ENCODE results near the gene BUB3.

BUB3 gene, protein sequence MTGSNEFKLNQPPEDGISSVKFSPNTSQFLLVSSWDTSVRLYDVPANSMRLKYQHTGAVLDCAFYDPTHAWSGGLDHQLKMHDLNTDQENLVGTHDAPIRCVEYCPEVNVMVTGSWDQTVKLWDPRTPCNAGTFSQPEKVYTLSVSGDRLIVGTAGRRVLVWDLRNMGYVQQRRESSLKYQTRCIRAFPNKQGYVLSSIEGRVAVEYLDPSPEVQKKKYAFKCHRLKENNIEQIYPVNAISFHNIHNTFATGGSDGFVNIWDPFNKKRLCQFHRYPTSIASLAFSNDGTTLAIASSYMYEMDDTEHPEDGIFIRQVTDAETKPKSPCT

DNA sequence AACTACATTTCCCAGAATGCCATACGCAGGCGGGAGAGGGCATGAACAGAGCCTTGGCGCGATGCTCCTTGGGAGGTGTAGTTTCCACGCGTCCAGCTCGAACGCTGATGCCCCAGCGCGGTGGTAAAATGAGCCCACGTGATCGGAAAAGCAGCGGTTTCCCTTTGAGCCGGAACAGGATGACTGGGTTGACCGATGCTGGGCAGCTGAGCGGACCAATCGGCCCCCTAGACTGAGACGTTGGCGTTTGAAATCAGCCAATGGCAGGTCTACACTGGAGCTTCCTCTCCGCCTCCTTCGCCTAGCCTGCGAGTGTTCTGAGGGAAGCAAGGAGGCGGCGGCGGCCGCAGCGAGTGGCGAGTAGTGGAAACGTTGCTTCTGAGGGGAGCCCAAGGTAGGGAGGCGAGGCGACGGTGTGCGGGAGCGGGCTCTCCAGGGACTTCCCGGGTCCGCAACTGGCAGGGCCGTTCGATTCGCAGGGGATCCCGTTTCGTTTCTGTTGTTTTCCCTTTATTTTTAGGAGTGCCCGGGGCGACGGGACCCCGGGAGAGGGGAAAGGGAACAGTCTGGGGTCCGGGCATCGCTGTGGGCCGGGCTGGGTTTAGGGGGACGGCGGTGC, at the start of gene BUB3:
BUB3 (plus strand) TSS at position 311 of the 619 bp plus-strand sequence. CDS start 516 bp downstream, outside the sequence.
- peak; percentile 98 for DNase-seq (ENCODE audit: low spot score)

DNA sequence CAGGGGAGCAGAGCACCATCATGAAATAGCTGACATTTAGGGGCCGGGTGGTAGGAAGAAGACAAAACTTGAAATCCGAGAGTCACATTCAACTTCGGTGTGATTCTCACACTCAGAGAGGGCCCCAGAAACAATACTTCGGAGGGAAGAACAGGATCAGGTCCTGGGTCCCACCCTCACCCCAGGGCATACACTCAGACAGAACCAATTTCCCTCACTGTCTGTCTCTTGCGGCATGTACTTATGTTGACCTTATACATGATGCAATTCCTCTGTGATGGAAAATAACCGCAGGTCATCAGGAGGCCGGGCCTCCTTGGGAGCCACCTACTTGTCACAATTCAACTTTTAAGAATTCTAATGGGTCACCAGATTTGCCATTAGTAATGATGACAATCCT, 44.7 kb upstream of the BUB3 start:
- no peak for DNase-seq (ENCODE audit: low spot score)

DNA sequence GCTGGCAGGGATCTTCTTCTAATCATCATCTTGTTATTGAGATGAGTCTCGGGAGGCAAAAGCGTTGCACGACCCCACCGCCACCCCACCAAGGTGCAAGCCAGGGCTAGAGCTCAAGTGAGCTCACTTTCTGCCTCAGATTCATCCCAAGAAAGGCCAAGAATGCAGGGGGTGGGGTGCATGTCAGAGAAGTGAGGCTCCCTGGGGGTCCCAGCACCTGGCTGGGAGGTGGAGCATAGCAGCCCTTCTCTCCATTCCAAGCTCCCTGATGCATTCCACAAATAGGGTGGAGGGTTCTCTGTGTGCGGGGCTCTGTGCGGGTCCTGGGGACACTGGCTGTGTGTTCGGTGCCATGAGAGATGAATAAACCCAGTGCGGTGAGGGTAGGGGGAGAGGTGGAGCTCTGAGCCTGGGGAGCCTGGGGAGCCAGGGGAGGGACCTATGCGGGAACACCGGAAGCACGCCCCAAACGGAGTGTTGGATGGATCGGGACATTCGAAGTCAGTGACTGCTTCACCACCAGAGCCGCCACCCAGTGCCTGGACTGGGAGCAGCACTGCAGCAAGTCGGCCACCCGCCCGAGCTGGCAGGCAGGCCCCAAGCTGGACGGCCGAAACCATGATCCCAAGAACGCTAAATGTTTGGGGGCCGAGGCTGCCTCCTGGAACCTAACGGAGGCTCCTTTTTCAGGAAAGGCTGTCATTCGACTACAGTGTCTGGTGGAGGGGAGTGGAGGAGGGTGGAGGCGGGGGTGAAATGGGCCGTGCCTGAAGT, 36.4 kb upstream of the BUB3 start:
- no peak for DNase-seq (ENCODE audit: low spot score)

DNA sequence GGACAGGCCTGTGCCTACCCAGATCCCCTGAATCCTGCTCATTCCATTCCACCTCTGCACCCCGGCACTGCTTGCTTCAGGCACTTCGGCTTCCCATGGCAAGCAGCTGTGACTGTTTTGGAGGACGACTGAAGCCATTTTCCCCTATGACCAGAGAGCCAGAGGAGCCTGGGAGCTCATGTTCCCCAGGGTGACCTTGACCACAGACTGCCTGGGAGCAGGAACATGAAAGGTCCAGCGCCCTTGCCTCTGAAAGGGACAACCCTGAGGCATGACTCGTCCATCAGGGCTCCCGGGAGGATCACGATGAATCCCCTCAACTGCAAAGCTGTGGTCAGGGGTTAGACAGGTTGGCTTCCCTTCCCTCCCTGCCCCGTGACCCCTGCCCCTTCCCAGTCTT, 35.1 kb upstream of the BUB3 start:
- no peak for DNase-seq (ENCODE audit: low spot score)

DNA sequence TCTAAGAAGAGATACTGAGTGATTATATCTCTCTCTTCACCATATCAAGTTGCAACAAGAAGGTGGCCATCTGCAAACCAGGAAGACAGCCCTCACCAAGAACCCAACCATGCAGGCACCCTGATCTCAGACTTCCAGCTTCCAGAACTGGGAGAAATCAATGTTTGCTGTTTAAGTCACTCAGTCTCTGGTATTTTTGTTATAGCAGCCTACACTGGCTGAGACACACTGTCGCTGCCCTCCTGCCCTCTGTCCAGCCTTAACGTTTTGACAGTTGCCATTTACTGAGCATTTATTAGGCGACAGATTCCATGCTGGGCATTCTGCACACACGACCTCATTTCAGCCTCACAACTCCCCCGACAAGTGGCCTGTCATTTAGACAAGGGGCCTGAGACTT, 28.0 kb upstream of the BUB3 start:
- DNase-seq (ENCODE audit: low spot score), result no peak

DNA sequence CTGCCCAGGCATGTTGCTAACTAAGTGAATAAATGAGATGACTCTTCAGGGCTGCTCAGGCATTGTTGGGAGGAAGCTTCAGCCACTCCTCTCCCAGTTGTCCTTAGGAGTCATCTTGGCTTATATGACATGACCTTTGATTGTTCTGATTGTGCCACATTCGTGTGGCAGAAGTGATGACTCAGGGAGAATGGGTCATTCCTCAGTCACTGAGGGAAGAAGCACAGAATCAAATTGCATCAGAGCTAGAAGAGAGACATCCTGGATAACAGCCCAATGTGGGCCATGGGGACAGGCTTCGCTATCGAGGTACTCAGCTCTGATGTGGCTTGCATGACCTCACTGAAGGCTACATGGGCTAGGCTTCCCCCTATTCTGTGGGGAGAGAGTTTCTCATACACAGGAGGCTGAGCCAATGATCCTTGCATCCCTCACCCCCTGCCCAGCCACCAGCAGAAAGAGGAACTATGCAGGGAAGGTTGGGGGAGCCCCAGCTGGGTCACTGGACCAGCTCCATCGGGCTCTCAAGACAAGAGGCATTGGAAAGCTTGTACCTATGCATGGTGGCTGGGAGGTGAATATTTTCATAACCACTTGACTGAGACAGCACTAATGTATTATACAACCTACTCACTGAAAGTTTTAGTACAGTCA, 24.5 kb upstream of the BUB3 start:
- DNase-seq (ENCODE audit: low spot score), result no peak

DNA sequence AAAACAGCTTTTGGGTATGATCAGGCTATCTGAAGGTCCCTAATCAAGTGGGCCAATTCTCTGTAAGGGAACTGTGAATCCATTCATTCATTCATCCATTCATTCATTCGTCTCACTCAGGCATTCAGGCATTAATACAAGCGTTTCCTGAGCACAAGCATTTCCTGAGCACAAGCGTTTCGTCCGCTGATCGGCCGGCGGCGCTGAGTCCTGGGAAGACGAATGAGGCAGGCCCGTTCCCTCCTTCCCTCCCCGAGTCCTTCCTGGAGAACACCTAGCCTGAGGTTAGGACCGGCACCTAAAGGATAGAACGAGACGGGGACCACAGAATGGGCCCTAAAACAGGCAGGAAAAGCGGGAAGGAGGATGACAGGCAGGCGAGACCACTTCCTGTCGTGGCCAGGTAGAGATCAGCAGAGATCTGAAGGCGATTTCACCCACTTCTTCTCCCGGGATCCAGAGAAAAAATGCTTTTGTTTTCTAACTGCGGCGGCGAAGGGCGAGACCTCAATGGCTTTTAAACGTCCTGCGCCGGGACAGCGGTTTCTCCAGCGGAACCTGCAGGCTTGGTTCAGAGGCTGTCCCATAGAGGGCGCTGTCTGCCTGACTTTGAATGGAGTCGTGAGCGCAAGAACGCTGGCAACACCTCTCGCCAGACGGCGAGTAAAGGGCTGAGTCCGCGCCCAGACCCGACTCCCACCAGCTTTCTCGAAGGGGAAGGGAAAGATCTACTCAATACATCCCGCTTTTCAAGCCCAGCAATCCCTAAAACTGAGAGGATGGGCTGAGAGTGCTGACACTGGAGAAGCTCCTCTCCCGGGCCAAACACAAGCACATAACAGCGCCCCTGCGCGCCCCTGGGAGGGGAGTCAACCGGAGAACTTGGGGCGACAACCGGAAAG, 21.4 kb upstream of the BUB3 start:
- DNase-seq (ENCODE audit: low spot score), result peak; percentile 67

DNA sequence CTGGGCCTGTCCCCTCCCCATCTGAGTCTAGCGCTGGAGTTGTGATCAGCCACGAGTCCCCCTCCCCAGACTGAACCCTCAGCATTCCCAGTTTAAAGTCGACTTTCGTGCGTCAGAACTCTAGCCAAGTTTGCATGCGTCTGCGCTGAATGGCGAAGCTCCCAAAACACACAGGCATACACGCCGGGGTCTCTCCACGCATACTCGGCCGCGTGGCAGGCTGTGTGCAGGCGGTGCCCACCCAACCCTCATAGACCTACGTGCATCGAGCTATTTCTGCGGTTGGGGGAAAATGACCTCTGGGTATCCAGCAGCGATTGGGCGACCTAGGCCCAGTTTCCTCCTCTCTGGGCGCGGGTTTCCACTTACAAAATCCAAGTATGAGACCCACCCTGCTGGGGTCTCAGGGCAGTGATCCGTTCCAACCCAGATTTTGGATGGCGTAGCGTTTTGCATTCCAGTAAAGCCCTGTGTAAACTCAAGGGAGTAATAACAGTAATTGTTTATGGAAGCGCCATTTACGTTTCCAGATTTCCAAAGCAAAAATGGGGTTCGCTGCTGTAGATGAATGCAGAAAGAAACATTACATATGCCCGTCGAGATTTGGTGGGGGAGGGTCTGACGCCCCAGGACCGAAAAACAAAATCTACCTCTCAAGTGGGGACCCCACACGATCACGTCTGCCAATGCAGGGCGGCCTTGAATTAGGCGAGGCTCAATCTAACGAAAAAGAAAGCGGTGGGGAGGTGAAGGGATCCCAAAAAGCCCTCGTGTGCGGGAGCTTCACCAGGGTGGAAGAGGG, 20.5 kb upstream of the BUB3 start:
- DNase-seq (ENCODE audit: low spot score), result no peak

DNA sequence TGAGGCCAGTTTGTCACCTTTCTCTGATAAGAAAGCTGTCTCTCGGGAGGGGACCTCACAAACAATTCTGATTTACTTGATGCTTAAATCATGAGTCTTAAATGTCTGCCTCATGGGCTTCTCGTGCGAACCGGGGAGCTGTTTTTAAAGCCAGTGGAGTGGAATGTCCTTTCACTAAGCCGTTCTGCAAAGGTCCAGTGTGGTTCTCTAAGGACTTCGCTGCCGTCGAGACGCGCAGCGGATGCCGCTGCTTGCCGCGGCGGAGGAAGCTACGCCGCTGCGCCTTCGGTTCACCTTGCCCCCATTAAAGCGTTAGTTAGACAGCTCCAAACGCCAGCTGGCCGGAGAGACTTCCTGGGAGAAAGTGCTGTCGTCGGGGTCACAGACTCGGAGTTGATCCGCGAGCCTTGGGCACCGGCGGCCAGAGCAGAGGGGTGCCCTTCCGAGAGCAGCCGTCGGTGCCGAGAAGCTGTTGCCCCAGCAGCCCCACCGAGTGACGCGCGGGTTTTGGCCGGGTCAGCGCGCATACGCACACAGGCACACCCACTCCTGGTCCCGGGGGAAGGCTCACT, 19.8 kb upstream of the BUB3 start:
- DNase-seq (ENCODE audit: low spot score), result no peak

DNA sequence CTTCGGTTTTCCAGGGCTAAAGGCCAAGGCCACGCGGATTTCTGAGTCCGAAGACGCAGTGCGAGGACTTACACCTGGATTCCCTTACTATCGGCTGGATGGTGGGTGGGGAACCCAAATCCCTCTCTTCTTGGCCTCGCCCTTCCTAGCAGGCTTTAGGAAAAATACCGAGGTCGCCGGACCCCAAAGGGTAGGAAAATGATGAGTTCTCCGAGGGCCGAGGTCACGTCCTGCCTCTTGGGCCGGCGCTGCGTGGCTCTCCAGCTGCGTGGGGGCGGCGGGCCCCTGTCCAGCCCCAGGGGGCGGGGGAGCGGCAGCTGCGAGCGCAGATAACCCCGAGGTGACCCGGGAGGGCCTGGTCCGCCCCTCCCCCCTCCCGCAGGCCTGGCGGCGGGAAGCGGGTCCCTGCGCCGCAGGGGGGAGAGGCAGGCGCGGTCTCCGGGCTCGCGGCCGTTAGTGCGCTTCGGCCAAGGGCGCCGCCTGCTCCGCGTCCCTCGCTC, 19.2 kb upstream of the BUB3 start:
- DNase-seq (ENCODE audit: low spot score), result no peak

DNA sequence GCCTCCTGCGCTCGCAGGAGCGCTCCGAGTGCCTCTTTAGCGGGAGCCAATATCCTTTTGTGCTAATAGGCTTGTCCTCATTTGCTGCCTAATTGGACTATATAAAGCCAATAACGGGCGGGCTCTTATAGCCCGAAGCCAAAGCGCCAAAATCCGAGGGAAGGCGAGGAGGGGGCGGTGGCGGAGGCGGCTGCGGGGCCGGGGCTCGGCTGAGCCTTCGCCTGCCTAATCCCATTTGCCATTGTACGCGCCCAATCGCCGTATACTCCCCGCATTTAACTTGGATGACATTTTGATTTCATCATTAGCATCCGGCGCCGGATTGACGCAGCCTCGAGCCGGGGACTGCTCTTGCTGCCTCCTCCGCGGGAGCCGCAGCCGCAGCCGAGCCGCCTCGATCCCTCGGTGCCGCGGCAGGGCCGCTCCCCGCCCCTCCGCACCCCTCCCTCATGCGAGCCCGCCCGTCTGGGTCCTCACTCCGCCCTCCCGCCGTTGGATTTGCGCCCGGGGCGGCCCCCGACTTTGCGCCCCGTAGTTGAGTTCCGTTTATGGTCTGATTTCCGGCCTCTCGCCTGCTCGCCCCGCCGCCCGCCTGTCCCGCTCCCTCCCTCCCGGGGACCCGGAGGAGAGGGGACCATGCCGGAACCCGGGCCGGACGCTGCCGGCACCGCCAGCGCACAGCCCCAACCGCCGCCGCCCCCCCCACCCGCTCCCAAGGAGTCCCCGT, 18.6 kb upstream of the BUB3 start, which contains the start of gene HMX3:
HMX3 (plus strand) TSS at position 556 of the 727 bp plus-strand sequence; CDS start at position 637, 81 bp downstream.
- DNase-seq (ENCODE audit: low spot score), result no peak

DNA sequence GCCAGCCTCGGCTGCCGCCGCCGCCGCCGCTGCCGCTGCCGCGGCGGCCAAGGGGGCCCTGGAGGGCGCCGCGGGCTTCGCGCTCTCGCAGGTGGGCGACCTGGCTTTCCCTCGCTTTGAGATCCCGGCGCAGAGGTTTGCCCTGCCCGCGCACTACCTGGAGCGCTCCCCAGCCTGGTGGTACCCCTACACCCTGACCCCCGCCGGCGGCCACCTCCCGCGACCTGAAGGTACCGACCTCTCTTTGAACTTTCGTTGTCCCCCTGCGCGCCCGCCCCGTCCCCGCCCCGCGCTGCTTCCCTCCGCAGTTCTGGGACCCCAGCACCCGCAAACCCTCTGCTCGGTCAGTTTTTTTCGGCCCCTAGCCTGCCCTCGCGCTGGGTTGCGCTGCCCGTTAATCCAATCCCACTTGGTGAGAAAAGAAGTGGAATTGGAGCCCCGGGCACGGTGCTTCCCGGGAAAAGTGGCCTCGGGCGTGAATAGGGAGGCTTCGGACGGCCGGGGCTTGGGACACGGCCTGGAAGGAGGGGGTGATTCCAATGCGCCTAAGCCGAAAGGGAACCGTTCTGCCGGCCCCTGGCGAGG, 17.9 kb upstream of the BUB3 start:
- no peak for DNase-seq (ENCODE audit: low spot score)

DNA sequence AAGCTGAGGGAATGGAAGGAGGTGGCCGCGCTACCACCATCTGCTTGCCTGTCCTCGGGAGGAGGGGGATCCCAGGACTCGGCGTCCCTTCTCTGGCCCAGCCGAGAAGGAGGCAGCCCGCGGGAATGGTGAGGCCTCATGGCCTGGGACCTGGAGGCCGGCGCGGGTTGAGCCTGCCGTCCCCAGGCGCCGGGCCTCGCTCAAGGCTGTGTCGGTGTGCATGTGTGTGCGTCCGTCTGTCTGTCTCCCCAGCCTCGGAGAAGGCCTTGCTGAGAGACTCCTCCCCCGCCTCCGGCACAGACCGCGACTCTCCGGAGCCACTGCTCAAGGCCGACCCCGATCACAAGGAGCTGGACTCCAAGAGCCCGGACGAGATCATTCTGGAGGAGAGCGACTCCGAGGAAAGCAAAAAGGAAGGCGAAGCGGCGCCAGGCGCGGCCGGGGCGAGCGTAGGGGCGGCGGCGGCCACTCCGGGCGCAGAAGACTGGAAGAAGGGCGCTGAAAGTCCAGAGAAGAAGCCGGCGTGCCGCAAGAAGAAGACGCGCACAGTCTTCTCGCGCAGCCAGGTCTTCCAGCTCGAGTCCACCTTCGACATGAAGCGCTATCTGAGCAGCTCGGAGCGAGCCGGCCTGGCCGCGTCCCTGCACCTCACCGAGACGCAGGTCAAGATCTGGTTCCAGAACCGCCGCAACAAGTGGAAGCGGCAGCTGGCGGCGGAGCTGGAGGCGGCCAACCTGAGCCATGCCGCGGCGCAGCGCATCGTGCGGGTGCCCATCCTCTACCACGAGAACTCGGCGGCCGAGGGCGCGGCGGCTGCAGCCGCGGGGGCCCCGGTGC, 17.2 kb upstream of the BUB3 start:
- DNase-seq (ENCODE audit: low spot score), result no peak

DNA sequence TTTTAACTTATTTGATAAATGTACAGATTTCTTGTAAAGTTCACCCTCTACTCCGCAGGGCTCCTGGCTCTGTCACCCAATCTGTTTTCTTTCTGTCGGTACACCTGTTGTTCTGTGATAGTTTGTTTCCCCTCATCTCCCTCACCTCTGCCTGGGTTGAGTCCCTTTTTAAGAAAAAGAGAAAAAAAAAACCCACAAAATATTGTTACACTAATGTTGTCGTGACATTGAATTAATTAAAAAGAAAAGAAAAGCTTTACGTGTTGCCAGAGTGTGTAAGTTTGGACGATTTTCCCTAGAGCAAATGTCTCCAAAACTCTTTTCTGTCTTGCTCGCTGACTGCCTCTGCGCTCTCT, 15.1 kb upstream of the BUB3 start:
- no peak for DNase-seq (ENCODE audit: low spot score)

DNA sequence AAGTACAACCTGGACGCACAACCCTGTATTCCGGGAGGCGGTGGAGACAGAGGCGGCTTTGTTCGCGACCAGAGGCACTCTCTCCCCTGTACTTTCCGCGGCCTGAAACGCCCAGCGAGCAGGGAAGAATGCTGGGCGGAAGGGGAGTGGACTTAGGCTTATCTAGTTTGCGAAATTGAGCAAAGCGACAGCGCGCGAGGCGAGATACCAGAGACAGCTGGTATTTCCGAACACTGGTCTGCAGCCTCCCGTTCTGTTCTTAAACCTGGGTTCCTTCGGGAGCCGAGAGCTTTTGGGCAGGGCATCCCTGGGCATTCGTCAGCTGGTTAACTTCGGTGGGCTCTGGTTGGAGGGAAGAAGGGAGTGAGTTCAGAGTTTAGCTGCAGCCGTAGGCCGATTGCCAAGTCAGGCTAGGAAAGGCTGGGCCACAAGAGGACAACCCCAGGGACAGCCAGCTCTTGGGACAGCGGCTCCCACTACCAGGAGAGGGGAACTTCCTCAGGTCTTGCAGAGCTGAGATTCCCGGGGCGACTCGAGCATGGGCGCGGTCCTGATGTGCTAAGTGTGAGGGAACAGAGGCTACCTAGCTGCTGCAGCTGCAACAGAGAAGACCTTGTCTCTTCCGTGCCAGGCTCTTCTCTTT, 14.6 kb upstream of the BUB3 start:
- no peak for DNase-seq (ENCODE audit: low spot score)

DNA sequence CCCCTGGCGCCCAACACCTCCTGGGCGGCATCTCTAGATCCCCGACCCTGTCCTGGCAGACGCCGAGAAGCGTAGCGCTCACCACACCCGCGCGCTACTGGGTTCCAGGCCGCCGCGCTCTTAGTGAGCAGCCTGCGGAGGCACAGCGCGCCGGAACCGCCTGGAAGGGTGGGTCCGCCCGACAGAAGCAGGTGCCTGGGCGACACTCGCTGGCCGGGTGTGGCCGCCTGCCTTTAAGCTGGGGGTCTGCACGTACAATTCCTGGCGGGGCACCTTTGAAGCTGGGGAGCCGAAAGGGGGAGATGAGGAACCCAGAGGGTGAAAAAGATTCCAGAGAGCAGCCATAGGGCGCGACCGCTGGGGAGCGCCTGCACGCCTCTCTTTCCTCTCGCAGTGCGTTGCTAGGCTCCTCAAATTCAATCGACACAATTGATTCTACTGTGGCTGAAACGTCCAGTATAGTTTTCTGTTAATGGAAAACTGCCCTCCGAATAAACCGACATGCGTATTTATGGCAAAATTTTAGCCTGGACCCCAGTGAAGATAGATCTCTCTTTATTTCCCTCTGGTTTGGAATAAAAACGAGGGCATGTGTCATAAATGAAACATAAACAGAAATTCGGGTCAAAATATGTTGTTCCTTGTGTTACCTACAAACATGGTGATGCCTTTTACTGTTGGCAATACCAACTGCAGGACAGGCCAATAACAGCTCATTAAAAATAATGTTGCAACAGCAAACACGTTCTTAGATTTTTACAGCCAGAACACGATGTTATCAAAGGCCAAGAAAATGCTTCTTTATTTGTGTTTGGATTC, 13.8 kb upstream of the BUB3 start:
- DNase-seq (ENCODE audit: low spot score), result no peak

DNA sequence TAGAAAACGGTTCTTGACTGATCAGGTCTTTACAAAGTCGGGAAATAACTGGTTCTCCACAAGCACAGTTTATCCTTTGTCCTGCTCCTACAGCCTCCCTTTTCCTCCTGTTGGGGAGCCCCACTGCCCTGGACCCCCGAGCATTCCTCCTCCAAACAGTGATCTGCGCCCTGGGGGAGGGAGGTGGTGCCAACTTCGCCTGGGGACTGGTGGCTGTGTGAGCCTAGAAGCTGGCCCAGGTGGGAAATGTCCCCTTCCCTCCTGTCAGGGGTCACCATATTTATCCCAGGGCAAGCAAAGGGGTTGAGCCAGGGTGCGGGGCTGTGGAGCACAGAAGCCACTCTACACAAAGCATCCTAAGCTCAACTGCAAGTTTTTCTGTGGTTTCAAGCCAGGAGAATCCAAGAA, 13.2 kb upstream of the BUB3 start:
- DNase-seq (ENCODE audit: low spot score), result no peak

All from hematopoietic multipotent progenitor cell treated with erythropoietin and hydrocortisone succinate and interleukin-3 and kit ligand, for 15 days (in vitro differentiated cells).